Naive B cell (primary cell): ENCODE data around the gene SPATC1L. TPM values are rescaled to one million over a fixed set of nuclear protein-coding genes. Genes with fewer than 3 reads are reported as not detected.
A peak's percentile ranks its signal among the peaks of the same experiment; 100 is the strongest.
"Not testable (repeated sequence)": the region's sequence is repeated elsewhere in the genome, so short reads cannot be mapped to it uniquely, and the experiment has no call there.

Experiments used
- ATAC-seq, 2 donors: fragments of 150-1000 bp; cut with Tn5 transposase; 2 replicates each; pipeline ENCODE4 v1.10.0; 2021; ENCODE audit warnings: low read depth in 2 of 2, mild to moderate bottlenecking in 2 of 2, moderate library complexity in 2 of 2
- DNase-seq: peaks from one replicate; pipeline ENCODE4 v3.0.0; 2022
- H3K27ac Mint-ChIP-seq, 6 donors: one replicate each; pipeline ENCODE4 v1.8.0; 2020 to 2022; ENCODE audit warnings: mild to moderate bottlenecking in 6 of 6, mixed read lengths in 6 of 6, moderate library complexity in 5 of 6, inconsistent platforms in 2 of 6
- H3K27me3 Mint-ChIP-seq, 3 donors: one replicate each; pipeline ENCODE4 v1.8.0; 2021 to 2022; ENCODE audit warnings: mixed read lengths in 3 of 3, mild to moderate bottlenecking in 1 of 3
- H3K36me3 Mint-ChIP-seq, 2 donors: one replicate each; pipeline ENCODE4 v1.8.0; 2020 to 2022; ENCODE audit warnings: mixed read lengths in 2 of 2, inconsistent platforms in 1 of 2, mild to moderate bottlenecking in 1 of 2
- H3K4me1 Mint-ChIP-seq, 3 donors: one replicate each; pipeline ENCODE4 v1.8.0; 2020 to 2022; ENCODE audit warnings: mixed read lengths in 3 of 3, inconsistent platforms in 1 of 3, mild to moderate bottlenecking in 1 of 3, moderate library complexity in 1 of 3
- H3K4me3 Mint-ChIP-seq, 8 donors: one replicate each; pipeline ENCODE4 v1.8.0; 2020 to 2022; ENCODE audit warnings: mild to moderate bottlenecking in 8 of 8, mixed read lengths in 8 of 8, moderate library complexity in 8 of 8, inconsistent platforms in 2 of 8
- H3K9me3 Mint-ChIP-seq, 7 donors: one replicate each; pipeline ENCODE4 v1.8.0; 2020 to 2022; ENCODE audit warnings: mixed read lengths in 7 of 7, mild to moderate bottlenecking in 5 of 7, inconsistent platforms in 2 of 7, moderate library complexity in 1 of 7
- polyA plus RNA-seq, 6 donors: library from polyadenylated mRNA; unstranded; fragments of 300-500 nt; fragmentation: Illumina TruSeq; gene quantifications; one replicate each; pipeline ENCODE4 v1.2.3, GENCODE V29; 2021; ENCODE audit warnings: low read depth in 6 of 6

The SPATC1L gene
- polyA plus RNA-seq: 10 to 100 TPM in 4 of 6 donors, 1 to 10 TPM in 2; 4.8 to 13.5 (median 10.7) TPM

DNA sequence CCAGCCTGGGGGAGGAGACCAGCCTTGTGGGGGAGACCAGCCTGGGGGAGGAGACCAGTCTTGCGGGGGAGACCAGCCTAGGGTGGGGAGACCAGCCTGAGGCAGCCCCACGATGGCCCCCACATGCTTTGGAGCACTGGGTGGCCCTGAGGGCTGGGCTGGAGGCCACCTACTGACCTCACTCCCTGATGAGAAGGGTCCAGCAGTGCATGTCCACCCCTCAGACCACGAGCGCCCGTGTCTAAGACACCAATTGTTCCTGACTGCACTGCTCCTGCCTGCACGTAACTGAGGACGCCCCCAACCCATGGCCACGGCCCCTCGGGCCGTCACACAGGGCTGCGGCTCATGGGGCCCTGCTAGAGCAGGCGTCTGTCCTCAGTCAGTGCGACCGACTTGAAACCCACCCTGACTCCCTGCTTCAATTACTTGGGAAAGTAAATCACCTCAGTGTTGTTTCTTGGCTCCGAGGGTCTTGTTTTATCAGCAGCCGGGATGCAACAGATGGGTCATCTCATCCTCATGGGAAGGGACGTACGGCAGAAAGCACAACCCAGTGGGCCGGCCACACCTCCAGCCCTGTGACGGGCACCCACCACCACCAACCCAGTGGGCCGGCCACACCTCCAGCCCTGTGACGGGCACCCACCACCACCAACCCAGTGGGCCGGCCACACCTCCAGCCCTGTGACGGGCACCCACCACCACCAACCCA, at the start of gene SPATC1L:
TSS of gene SPATC1L (minus strand) at position 550 of the 715 bp plus-strand sequence. CDS start 1,643 bp downstream, outside the sequence.
- Mint-ChIP-seq H3K4me1 (peaks cover 0 to 10% (median 0%) of the 10 kb centered on the region in 3 donors), H3K36me3 (no peaks in the 10 kb centered on the region), H3K4me3 (peak within 1 kb of the TSS; percentile 83 to 96 (median 91)), H3K27me3 (no peaks in the 10 kb centered on the region), H3K9me3 (no peaks in the 10 kb centered on the region), H3K27ac (peak within 1 kb of the TSS; percentile 44 to 96 (median 88))
- ATAC-seq (peak; percentile 12 to 71), DNase-seq (no peak)

DNA sequence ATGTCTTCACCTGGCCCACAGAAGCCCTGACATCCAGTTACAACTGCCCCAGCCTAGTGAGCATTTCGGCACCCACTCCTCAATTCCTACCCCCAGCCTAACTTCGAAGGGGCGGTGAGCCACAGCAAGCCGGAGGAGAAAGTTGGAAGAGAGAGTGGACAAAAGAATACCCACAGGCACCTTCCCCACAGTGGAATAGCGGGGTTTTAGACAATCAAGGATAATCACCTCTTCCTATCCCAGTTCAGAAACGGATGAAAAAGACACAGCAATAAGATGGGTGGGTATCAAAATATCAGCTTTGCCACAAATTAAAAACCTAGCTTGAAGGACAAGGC, 45.6 kb upstream of the SPATC1L start:
- no peaks in the 10 kb centered on the region for H3K9me3 Mint-ChIP-seq
- H3K36me3 Mint-ChIP-seq: peaks cover 0 to 8% of the 10 kb centered on the region in 2 donors
- peaks cover 33 to 43% (median 36%) of the 10 kb centered on the region in 3 donors for H3K4me1 Mint-ChIP-seq
- H3K27me3 Mint-ChIP-seq: no peaks in the 10 kb centered on the region
- DNase-seq (no peak), ATAC-seq (no peak)
- peak overlapping the region in 3 of 6 donors; percentile 44 to 84 (median 46) for H3K27ac Mint-ChIP-seq
- H3K4me3 Mint-ChIP-seq: peak overlapping the region in 6 of 8 donors; percentile 82 to 99 (median 95)

DNA sequence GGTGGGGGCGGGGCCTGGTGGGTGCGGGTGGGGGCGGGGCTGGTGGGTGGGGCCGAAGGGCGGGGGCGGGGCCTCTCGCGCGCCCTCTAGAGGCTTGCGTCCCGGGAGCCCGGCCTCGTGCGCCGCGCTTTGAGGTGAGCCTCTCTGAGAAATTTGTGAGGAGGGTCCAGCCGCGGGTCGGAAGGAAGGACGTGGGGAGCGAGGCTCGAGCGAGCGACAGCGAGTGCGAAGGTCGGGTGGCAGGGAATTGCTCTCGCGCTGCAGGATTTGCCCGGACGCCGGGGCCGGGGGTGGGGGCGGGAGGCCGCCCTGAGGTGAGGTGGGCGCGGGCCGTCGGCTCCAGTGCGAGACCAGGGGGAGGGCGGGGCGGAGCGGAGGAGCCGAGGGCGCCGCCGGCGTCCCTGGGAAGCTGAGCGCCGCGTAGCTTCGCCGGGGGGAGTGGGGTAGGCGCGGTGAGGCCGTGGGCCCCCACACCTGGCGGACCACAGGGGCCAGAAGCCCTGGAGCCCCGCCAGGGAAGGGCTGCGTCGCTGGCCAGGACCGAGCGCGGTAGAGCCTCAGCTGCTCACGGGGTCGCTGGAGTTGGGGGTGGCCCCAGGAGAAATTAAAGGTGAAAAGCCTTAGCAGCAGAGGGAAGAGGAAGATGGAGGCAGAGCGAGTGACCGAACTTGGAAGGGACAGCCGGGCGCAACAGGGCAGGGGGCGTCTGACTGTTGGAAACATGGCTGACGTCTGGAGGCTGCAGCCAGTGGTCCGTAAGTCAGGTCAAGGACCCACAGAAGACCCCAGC, 45.1 kb upstream of the SPATC1L start:
- DNase-seq (no peak), ATAC-seq (peak; percentile 27 to 38)
- Mint-ChIP-seq H3K27me3 (no peaks in the 10 kb centered on the region), H3K4me1 (peaks cover 30 to 46% (median 37%) of the 10 kb centered on the region in 3 donors), H3K9me3 (no peaks in the 10 kb centered on the region), H3K27ac (peak overlapping the region; percentile 84 to 99 (median 91)), H3K4me3 (peak overlapping the region; percentile 82 to 99 (median 96)), H3K36me3 (peaks cover 0 to 3% of the 10 kb centered on the region in 2 donors)

DNA sequence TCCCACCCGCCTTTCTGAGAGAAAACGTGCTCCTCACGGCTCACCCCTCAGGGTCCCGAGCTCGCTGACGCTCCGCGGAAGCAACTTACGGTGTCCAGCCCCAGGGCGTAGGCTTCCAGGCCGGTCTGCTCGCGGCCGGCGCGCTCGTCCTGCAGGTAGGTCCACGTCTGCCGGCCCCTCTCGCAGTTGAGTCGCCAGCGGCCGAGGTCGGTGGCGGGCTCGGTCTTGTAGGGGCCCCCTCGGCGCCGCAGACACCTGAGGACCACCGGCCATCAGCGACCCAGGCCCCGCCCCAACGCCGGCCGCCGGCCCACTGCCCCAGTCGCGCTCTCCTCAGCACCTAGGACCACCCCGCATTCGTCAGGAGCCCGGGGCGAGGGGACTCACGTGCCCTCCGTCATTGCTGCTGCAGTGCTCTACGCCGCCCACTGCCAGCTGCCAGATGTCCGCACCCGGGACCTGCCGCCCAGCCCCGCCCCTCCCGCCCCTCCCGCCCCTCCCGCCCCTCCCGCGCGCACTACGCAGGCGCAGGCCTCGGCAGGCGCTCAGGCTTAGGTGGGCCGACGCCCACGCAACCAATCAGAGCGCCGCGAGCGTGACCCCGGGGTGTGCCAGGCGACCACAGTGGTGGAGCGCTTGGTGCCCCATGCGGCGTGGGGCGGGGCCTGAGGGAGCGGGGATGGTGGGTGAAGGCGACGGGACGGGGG, 44.2 kb upstream of the SPATC1L start, which contains the start of gene LSS:
TSS of gene LSS (minus strand) at position 430 of the 707 bp plus-strand sequence. CDS start at position 401, 29 bp downstream.
- ATAC-seq: peak; percentile 93 to 95
- Mint-ChIP-seq H3K4me3 (peak within 1 kb of the TSS; percentile 82 to 99 (median 96)), H3K36me3 (no peaks in the 10 kb centered on the region), H3K27ac (peak within 1 kb of the TSS; percentile 84 to 99 (median 93)), H3K27me3 (no peaks in the 10 kb centered on the region), H3K4me1 (peaks cover 28 to 50% (median 38%) of the 10 kb centered on the region in 3 donors), H3K9me3 (no peaks in the 10 kb centered on the region)
- DNase-seq: peak; percentile 99

DNA sequence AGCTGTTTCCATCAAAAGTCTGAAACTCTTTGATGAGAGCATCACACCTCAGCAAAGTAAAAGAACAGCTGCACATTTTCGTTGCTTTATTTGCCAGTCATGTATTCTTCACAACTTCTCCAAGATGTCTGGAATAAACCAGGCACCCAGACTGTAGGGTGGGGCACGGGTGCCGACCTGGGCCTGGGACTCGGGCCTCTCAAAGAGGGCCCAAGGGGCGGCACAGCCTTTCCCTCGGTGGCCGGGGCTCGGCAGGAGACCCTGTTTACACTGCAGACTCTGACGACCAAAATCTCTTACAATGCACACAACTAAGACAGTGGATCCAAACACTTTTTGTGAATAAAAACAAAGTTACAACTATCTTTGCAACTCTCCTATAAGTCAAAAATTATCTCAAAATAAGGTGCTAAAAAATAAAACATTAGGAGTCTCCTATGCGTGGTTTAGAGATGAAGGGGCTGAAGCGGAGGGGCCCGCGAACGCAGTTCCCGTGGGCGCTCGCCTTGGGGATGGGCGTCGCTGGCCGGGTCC, 43.6 kb upstream of the SPATC1L start:
- DNase-seq: no peak
- peaks cover 28 to 50% (median 38%) of the 10 kb centered on the region in 3 donors for H3K4me1 Mint-ChIP-seq
- ATAC-seq: no peak

GRCh38 chr21:46226920-46227599, 42.8 kb upstream of the SPATC1L start:
- H3K27ac Mint-ChIP-seq: peak overlapping the region; percentile 66 to 95 (median 86)
- DNase-seq (no peak), ATAC-seq (no peak)
- H3K27me3 Mint-ChIP-seq: no peaks in the 10 kb centered on the region
- H3K9me3 Mint-ChIP-seq: no peaks in the 10 kb centered on the region
- H3K4me3 Mint-ChIP-seq: peak overlapping the region; percentile 82 to 92 (median 86)
- peaks cover 28 to 50% (median 38%) of the 10 kb centered on the region in 3 donors for H3K4me1 Mint-ChIP-seq
- no peaks in the 10 kb centered on the region for H3K36me3 Mint-ChIP-seq

More for the DNA sequence above, 43.6 kb upstream of the SPATC1L start:
- Mint-ChIP-seq H3K27me3 (no peaks in the 10 kb centered on the region), H3K9me3 (no peaks in the 10 kb centered on the region), H3K36me3 (no peaks in the 10 kb centered on the region), H3K27ac (peak overlapping the region; percentile 72 to 98 (median 91)), H3K4me3 (peak overlapping the region; percentile 82 to 92 (median 86))

- H3K27me3 Mint-ChIP-seq: no peaks in the 10 kb centered on the region
- no peaks in the 10 kb centered on the region for H3K36me3 Mint-ChIP-seq
- ATAC-seq (no peak), DNase-seq (no peak)
- no peaks in the 10 kb centered on the region for H3K9me3 Mint-ChIP-seq
- H3K4me1 Mint-ChIP-seq: peaks cover 28 to 50% (median 38%) of the 10 kb centered on the region in 3 donors
- H3K27ac Mint-ChIP-seq: peak overlapping the region in 2 of 6 donors; percentile 50 to 84
- H3K4me3 Mint-ChIP-seq: peak overlapping the region in 4 of 8 donors; percentile 45 to 82 (median 74)
Measured at GRCh38 chr21:46226146-46226545, 41.9 kb upstream of the SPATC1L start.

- not testable (repeated sequence) for H3K4me3 Mint-ChIP-seq, ATAC-seq, H3K27ac Mint-ChIP-seq, H3K9me3 Mint-ChIP-seq, DNase-seq, H3K27me3 Mint-ChIP-seq
- Mint-ChIP-seq H3K4me1 (peaks cover 27 to 48% (median 29%) of the 10 kb centered on the region in 3 donors), H3K36me3 (peaks cover 0 to 13% of the 10 kb centered on the region in 2 donors)
Measured at GRCh38 chr21:46223661-46224060, 39.4 kb upstream of the SPATC1L start.

DNA sequence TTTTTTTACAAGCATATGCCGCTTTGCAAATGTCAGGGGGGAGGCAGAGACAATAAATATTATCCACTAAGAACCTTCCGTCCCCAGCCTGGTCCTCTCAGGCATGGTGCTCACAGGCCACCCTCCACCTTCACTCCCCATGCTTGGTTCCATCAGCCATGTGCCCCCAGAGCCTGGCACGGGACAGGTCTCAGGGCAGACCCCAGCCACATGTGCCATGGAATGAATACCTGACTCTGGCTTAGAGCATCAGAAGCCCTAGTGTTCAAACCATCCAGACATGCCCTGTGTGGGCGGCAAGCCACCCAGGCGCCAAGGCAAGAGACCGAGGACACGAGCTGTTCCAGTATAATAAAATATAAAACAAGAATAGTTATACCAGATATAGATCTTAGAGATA, 39.0 kb upstream of the SPATC1L start:
- DNase-seq (no peak), ATAC-seq (no peak)
- H3K27ac Mint-ChIP-seq: no peak overlapping the region
- H3K27me3 Mint-ChIP-seq: no peaks in the 10 kb centered on the region
- peaks cover 27 to 49% (median 29%) of the 10 kb centered on the region in 3 donors for H3K4me1 Mint-ChIP-seq
- no peak overlapping the region for H3K4me3 Mint-ChIP-seq
- H3K9me3 Mint-ChIP-seq: no peaks in the 10 kb centered on the region
- peaks cover 0 to 13% of the 10 kb centered on the region in 2 donors for H3K36me3 Mint-ChIP-seq

DNA sequence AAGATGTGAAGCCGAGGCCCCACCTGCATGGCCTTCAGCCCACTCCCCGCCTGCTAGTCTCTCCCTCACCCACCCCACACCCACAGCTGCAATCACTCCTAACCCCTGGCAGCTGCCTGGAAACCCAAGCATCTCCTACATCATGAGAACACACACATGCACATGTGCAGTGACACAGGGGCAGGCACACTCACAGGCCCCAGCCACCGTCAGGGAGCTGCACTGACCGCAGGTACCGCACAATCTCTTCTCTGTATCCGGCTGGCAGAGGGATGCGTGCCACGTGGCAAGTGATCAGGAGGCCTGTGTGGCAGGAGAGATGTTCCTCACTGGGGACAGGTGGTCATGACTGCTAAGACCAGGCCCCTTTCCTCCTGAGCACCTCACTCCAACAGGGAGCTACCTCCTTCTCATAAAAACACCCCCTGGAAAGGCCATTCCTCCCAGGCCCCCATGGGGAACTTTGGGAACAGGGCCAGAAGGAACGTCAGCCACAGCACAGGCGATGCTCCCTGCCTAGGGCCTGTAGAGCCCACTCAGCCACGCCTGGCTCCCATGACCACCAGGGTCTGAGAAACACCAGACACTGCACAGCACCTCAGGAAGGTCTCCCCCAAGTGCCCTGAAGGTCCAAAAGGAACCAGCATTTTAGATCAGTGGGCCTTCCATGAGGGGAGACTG, 38.3 kb upstream of the SPATC1L start:
- H3K4me1 Mint-ChIP-seq: peaks cover 23 to 44% (median 25%) of the 10 kb centered on the region in 3 donors

DNA sequence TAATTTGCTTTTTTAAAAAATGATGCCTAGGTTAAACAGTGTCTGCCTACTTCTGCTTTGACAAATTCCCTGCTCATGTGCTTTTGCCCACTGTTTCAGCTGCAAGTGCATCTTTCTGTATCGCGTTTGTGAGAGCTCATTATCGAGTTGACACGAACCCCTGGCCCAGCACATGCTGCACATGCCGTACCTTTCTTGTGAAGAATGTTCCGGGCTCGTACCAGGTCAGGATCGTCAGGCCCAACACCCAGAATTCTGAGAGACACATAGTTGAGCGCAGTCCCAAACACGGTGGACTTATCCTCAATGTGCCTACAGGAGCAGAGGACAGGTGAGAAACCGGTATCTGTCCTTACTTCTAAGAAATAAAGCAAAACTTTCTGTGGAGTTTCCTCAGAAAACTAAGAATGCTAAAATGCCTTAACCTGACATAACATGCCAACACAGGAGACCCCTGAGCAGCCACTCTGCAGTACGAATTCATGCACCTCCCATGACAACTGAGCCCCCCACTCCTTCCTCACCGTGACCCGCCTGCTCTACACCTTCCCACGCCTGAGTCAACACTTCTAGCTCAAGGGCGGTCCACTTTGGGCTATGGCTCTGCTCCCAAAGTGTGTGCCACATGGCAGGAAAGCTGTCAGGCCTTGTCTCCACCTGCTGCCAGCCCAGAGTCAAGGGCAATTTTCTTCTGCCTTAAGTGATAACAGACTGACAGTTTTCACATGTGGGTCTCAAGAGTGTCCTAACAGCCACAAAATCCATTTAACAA, 37.6 kb upstream of the SPATC1L start:
- ATAC-seq (no peak), DNase-seq (no peak)
- Mint-ChIP-seq H3K27me3 (no peaks in the 10 kb centered on the region), H3K9me3 (no peaks in the 10 kb centered on the region), H3K4me1 (peaks cover 16 to 37% (median 17%) of the 10 kb centered on the region in 3 donors), H3K27ac (peak overlapping the region in 2 of 6 donors; percentile 2 to 83), H3K36me3 (peaks cover 0 to 13% of the 10 kb centered on the region in 2 donors), H3K4me3 (peak overlapping the region in 1 of 8 donors; percentile 5)

More for the DNA sequence above, 38.3 kb upstream of the SPATC1L start:
- no peak overlapping the region for H3K4me3 Mint-ChIP-seq
- no peaks in the 10 kb centered on the region for H3K9me3 Mint-ChIP-seq
- DNase-seq: no peak
- peak overlapping the region in 1 of 6 donors; percentile 2 for H3K27ac Mint-ChIP-seq
- H3K27me3 Mint-ChIP-seq: no peaks in the 10 kb centered on the region
- H3K36me3 Mint-ChIP-seq: peaks cover 0 to 13% of the 10 kb centered on the region in 2 donors
- no peak for ATAC-seq
